T1000 (cell line): Measurements from ENCODE around the gene CNGB1.

Experiments used
- DNase-seq: peaks from one replicate; lab custom pipeline; 2025; ENCODE audit warnings: mixed read lengths; lab: John Stamatoyannopoulos, UW

CNGB1 gene

GRCh38 chr16:57972306-57972705 is 1.4 kb upstream of the CNGB1 start:
- DNase-seq, result no peak

- no peak for DNase-seq
Measured at GRCh38 chr16:57971848-57972247, 920 bp upstream of the CNGB1 start.

GRCh38 chr16:57970319-57970718 is 609 bp downstream of the CNGB1 start:
- DNase-seq, result no peak

- no peak for DNase-seq
Measured at GRCh38 chr16:57969451-57970123, 1.3 kb downstream of the CNGB1 start.

- no peak for DNase-seq
Measured at GRCh38 chr16:57967916-57968315, 3.0 kb downstream of the CNGB1 start.

GRCh38 chr16:57966986-57967385 is 3.9 kb downstream of the CNGB1 start:
- DNase-seq, result no peak

- DNase-seq, result no peak
Measured at GRCh38 chr16:57966204-57966771, 4.6 kb downstream of the CNGB1 start.

- no peak for DNase-seq
Measured at GRCh38 chr16:57964157-57964700, 6.7 kb downstream of the CNGB1 start.

- no peak for DNase-seq
Measured at GRCh38 chr16:57962756-57963155, 8.2 kb downstream of the CNGB1 start.

- DNase-seq, result no peak
Measured at GRCh38 chr16:57962046-57962445, 8.9 kb downstream of the CNGB1 start.

GRCh38 chr16:57961538-57961937 is 9.4 kb downstream of the CNGB1 start:
- DNase-seq, result no peak

- DNase-seq, result no peak
Measured at GRCh38 chr16:57960826-57961472, 10.0 kb downstream of the CNGB1 start.

GRCh38 chr16:57960310-57960709 is 10.6 kb downstream of the CNGB1 start:
- DNase-seq, result no peak

- DNase-seq, result no peak
Measured at GRCh38 chr16:57959804-57960203, 11.1 kb downstream of the CNGB1 start.

- no peak for DNase-seq
Measured at GRCh38 chr16:57959121-57959520, 11.8 kb downstream of the CNGB1 start.

GRCh38 chr16:57958544-57958943 is 12.4 kb downstream of the CNGB1 start:
- no peak for DNase-seq

GRCh38 chr16:57957673-57958392 is 13.1 kb downstream of the CNGB1 start:
- DNase-seq, result no peak

- no peak for DNase-seq
Measured at GRCh38 chr16:57956924-57957672, 13.8 kb downstream of the CNGB1 start.

GRCh38 chr16:57956270-57956808 is 14.6 kb downstream of the CNGB1 start:
- no peak for DNase-seq

- DNase-seq, result no peak
Measured at GRCh38 chr16:57955572-57956188, 15.2 kb downstream of the CNGB1 start.

- DNase-seq, result no peak
Measured at GRCh38 chr16:57953857-57954256, 17.1 kb downstream of the CNGB1 start.
